NCI-H2227 treated with DMSO at 0.1 percent for 48 hours (cell line): Measurements from ENCODE around the gene BCAP31.

ENCODE experiments used
- DNase-seq: peaks from one replicate; lab custom pipeline; 2025; lab: John Stamatoyannopoulos, UW

BCAP31 gene

DNA sequence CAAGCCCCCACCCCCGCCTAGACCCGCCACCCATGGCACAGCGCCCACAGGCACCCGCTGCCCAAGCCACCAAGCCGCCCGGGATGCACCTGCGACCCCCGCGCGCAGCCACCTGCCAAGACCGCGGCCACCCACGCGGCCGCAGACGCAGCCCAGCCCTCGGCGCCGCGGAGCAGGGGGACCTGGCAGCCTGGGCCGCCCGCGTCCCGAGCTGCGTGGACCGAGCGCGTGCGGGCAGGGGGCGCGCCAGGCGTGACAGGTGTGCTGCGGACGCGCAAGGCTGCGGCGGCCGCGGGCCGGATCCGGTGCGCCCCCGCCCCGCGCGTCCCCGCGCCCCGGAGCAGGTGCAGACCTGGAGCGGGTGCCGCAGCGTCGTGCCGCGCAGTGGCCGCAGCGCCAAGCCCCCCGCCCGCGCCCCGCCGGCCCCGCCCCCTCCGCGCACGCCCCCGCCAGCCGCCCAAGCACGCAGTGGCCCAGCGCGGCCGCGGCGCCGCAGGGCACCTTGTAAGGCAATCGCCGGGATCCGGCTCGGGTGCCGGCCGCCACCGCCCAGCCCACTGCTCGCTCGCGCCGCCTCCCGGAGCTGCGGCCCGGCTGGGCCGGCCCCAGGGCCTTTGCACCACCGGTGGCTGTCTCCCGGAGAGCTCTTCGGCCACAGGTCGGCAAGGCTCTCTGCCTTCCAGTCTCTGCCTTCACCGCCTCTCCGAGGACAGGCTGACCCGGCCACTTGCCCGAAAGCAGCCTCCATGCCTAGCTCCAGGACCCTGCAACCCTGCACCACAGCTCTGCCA is 50.6 kb downstream of the BCAP31 start, which contains the start of gene PNCK:
TSS of gene PNCK (minus strand) at position 386 of the 791 bp plus-strand sequence. CDS start 737 bp downstream, outside the sequence.
- no peak for DNase-seq

DNA sequence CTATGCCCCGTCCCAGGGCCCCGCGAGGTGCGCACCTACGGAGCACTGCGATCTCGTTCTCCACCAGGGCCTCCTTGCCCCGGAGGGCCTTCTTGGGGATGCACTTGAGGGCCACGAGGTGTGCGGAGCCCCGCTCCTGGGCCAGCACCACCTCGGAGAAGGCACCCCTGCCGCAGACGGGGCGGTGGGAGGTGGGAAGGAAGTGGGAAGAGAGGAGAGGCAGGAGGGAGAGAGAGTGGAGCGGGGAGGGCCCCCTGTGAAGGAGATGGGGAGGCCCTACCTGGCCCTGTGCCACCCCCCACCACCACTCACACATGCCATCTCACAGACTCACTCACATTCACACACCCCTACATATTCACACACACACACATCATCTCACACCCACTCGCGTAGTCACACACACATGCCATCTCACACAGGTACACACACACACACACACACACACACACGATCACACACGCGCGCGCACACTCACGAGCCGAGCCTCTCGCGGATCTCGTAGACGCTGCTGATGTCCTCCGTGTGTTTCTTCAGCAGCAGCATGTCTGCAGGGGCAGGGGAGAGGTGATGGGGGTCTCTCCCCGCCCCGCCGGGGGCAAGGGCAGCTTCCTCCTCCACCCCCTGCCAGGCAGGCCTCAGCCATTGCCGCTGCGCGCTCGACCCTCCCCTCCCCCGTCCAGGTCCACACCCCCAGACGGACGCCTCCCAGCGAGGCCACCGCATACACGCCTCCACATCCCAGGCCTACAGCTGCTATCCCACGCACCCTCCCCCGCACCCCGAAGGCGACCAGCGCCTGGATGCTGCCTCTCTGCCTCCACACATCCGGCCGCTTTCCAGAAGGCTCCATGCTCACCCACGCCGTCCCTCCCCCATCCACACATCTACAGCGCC is 51.4 kb downstream of the BCAP31 start:
- no peak for DNase-seq

DNA sequence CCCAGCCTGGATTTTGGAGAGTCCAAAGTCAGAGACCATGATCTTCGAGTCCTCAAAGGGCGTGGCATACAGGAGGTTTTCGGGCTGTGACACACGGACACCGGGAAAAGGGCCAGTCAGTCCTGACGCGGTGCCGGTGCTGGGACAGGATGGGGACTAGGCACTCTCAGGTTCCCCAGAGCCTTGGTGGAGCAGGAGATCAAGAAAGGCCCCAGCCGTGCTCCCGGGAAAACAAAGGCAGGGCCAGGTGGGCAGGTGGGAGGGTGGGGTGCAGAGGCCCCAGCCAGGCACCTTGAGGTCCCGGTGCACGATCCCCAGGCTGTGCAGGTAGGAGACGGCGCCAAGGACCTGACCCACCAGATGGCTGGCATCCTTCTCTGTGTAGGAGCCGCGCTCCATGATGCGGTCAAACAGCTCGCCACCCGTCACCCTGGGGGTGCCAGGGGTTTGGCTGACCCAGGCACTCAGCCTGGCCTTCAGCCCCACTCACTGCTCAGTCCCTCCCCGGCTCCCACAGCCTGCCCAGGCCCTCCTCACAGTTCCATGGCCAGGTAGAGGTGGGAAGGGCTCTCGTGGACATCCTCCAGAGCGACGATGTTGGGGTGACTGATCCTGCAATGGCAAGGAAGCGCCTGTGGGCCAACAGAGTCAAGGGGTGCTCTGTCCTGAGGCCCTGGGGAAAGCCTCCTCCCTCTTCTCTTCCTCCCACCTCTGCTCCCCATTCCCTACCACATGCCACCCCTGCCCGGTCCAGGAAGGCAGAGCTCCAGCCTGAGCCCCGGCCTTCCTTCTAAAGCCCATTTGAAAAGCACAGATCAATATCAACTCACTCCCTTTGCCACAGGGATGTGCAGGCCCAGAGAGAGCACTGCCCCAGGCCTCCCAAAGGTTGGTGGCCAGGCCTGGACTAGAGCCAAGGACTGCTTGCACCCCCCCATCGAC is 52.3 kb downstream of the BCAP31 start:
- no peak for DNase-seq

DNA sequence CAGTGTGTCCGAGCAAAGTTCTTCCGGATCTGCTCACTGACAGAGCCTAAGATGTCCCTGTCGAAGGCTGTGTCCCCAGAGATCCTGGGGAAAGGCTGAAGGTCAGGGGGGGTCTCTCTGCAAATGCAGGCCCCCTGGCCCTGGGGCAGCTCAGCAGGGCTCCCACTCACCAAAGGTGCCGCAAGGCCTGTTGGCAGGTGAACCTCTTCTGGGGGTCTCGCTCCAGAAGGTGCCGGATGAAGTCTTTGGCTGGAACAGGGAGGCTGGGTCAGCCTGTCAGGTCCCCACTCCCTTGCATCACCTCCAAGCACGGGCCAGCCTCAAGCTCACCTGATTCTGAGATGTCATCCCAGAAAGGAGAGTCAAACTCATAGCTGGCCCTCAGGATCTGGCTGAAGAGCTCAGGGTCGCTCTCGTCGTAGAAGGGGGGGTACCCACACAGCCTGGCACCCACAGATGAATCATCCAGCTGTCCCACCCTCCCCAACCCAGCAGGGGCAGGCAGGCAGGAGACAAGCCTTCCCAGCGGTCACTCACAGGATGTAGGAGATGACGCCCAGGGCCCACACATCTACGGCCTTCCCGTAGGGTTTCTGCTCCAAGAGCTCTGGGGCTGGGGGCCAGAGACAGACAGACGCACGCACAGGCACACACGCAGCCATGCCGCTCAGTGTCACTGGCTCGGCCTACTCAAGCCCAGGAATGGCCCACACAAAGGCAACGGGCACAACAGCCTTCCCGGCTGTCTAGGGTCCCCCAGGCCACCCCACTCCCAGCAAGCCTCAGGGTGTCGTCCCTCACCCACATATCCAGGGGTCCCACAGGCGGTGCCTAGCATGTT is 53.2 kb downstream of the BCAP31 start:
- DNase-seq = no peak

DNA sequence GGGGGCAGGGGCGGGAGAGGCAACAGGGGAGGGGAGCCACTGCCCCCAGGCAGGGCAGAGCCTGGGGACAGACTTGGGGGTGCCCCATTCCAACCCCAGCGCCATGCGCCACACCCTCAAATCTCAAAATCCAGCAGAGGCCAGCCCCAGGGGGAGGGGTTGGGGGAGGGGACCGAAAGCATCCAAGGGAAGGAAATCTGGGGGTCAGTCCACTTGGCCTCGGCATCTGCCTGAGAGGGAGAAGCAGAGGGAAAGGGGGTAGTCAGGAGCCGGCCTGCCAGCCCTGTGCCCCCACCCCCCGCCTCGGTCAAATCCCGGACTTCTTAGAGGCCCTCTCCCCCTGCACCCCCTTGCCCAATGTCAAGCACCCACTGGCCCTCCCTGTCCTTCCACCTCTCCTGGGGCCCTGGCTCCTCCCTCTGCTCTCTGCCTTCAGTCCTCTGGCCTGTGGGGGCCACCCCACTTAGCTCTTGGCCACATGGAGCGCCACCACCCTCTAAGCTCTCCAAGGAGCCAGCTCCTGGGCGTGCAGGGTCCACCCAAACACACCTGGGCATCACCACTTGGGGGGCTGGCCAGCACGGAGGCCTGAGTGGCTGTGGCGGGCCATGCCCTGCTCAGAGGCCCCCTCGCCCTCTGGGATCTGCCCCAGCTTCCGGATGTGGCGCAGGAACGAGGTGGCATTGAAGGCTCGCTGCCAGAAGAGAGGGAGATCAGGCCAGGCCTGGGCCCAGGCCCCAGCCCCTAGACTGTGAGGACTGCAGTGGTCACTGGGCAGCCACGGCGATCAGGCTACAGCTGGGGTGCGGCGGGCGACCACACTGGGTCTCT is 54.1 kb downstream of the BCAP31 start:
- no peak for DNase-seq

- no peak for DNase-seq
These were observed 54.9 kb downstream of the BCAP31 start for GRCh38 chrX:153669174-153669890.

DNA sequence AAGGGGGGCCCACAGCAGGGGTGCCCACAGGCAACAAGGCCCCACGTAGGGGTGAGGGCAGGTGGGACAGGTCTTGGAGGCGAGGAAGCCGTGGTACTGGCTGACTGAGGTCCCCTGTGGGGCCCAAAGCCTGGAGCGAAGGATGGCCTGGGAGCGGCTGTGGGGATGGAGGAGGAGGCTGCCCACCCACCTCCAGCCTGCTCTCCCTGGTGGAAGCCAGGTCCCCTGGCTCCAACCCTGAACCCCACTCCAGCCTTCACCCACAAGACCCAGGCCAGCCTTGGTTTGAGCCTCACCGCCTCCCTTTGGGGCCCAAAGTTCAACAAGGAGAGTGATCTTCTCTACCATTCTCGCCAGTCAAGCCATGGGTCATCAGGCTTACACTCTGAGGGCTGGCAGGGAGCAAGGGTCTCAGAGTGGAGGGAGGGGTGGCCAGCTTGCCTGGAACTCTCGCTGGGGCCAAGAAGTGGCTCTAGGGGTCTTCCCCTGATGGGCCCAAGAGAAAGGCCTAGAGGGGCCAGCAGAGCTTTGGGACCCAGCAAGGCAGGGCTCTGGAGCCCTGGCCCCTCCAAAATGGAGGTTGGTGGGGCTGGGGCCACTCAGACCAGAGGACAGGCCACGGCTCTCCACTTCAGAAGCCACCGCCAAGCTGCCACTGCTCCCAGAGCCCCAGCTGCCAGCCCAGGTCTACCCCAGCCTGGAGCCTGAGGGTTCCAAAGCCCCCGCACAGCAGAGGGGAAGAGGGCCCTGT is 55.6 kb downstream of the BCAP31 start:
- no peak for DNase-seq

DNA sequence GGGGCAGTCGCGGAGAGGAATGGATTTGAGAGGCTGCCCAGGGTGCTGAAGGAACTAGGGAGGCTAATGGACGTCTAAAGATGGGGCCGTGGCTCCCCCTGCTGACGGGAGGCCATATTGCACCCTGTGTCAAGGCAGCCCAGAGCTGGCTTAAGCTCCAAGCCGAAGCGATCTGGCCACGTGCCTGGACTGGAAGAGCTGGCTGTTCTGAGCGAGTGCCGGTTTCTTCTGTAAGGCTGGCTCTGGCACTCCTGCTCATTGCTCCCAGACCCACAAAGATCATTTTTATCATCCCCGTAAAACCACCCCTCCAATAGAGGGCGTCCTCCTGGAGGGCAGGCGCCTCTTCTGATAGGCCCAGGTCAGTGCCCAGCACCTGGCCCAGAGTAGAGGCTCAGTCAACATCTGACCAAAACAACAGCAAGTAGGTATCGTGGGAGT is 56.2 kb downstream of the BCAP31 start:
- DNase-seq = peak; percentile 33

DNA sequence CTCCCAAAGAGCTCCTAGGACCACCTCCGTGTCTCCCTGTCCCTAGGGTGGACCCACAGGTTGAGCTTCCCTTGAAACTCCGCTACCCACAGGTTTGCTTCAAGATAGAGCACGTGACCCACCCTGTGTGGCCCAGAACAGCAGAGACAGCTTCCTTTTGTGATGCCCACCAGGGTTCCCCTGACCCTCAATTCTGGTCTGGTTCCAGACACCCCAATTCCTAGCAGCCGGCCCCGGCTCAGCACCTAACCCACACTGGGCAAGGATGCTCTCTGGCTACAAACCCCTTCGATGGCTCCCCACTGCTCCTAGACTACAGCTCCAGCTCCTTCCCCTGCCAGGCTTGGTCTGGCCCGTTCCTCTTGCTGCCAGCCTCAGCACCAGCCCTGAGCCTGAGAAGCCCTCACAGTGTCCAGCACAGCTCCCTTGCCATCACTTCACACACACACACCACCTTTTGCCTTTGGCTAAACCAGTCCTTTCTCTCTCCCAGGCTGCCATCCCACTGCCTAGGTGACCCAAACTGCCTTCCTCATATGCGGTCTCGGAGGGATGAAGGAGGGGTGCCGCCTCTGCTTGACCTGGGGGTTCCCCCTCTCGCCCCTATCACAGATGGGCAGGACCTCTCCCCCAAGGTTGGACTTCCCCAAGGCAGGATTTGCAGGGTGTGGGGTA is 56.8 kb downstream of the BCAP31 start:
- DNase-seq = no peak

DNA sequence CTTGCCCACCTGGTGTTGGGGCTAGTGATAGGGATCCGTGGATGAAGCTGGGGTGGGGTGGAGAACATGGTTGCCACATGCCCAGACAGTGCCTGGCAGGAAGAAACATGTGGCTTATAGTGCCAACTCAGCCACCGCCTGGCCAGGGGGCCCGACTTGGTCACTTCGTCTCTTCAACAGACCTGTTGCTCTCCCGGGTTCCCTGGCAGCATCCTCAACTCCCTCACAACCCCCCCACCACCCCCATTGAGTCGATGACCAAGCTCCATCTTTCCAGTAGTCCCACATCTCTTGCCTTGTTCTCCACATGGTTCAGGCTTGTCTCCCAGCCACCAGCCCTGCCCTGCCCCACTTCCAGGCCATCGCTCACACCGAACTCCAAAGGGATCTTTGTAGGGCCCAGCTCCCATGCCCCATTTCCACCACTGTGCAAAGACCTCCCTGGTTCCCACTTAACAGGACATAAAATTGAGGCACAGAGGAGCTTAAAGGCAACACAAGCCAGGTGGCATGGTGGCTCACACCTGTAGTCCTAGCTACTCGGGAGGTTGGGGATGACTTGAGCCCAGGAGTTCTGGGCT is 58.4 kb downstream of the BCAP31 start:
- no peak for DNase-seq

DNA sequence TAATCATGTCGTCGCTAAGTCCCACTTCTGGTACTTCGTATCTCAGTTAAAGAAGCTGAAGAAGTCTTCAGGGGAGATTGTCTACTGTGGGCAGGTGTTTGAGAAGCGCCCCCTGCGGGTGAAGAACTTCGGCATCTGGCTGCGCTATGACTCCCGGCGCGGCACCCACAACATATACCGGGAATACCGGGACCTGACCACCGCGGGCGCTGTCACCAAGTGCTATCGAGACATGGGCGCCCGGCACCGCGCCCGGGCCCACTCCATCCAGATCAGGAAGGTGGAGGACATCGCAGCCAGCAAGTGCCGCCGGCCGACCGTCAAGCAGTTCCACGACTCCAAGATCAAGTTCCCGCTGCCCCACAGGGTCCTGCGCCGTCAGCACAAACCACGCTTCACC is 61.9 kb downstream of the BCAP31 start:
- peak; percentile 34 for DNase-seq

GRCh38 chrX:153659268-153659667 is 64.9 kb downstream of the BCAP31 start:
- no peak for DNase-seq

DNA sequence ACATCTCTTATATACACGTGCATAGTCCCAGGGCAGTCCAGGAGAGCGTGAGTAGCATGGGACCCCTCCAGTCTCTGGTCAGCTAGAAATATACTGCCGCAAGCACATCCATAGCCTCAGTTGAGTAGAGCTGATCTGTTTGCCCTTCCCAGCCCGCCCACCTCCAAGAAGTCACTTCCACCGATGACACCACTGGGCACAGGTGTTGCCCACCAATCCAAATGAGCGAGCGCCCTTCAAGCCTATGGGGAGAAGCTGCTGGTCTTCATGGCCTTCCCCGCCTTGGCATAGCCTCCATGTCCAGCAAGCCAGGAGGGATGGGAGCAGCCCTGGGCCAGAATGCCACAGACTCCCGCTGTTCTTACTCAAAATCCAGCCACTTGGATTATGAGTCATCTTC is 67.0 kb downstream of the BCAP31 start:
- DNase-seq = no peak

- DNase-seq = no peak
These were observed 70.6 kb downstream of the BCAP31 start for GRCh38 chrX:153653556-153653955.

GRCh38 chrX:153651540-153652079 is 72.6 kb downstream of the BCAP31 start:
- no peak for DNase-seq

DNA sequence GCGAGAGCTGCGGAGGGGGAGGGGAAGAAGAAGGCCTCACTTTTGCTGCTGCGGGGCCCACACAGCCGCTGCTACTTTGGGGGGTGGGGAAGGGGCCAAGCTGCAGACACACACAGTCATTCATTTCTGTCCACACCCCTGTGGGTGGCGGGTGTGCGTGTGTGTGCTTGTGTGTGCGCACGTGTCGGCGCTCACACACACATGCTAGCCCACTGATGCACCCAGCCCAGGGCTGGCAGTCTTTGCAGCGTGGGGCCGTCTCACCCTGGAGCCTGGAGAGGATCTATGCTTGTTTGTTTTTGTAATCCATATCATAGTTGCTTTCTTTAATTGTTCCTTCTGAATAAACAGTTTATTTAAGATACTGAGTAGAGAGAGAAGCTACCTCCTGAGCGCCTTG is 73.2 kb downstream of the BCAP31 start:
- DNase-seq = no peak
